Breast epithelium (tissue), 3 donors: Measurements from ENCODE around the gene PLCB3.

Experiments
- CTCF ChIP-seq, 3 donors: fragments of 450-650 bp; IDR thresholded peaks; one replicate each; pipeline ENCODE4 v1.5.1; 2016 to 2017; ENCODE audit warnings: antibody characterized with exemption in 3 of 3, mild to moderate bottlenecking in 3 of 3, moderate library complexity in 3 of 3
- POLR2A ChIP-seq: fragments of 450-650 bp; IDR thresholded peaks from one replicate; pipeline ENCODE4 v1.6.1; 2016; ENCODE audit warnings: antibody characterized with exemption, mild to moderate bottlenecking, moderate library complexity
- POLR2AphosphoS5 ChIP-seq, 3 donors: sonication (generic); formaldehyde crosslinking; IDR thresholded peaks; one replicate each; pipeline ENCODE4 v1.6.1; 2017; ENCODE audit warnings: antibody characterized with exemption in 3 of 3

- no peak for TF ChIP-seq CTCF (IDR thresholded peaks at IDR 0.05)
- no peak for TF ChIP-seq POLR2AphosphoS5 (IDR thresholded peaks at IDR 0.05)
- no peak for TF ChIP-seq POLR2A
These were observed 19.8 kb upstream of the PLCB3 start for GRCh38 chr11:64231546-64231945.
